Measurements from ENCODE around the gene RGS6.

The RGS6 gene

DNA sequence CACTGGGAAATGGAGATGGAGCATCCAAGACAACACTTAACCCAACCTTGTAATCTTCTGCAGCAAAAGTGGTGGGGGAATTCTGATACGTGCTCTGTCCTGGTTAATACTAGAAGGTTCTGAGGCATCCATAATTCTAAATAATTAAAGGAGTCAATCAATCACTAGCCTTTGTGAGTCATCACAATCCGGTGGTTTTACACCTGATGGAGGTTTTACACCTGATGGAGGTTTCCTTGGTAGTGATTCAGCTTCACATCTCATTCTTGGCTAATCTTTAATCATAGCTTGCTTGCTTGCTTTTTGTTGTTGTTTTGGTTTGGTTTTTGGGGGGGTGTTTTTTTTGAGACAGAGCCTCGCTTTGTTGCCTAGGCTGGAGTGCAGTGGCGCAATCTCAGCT is 618.3 kb downstream of the RGS6 start:
- DNase-seq (ENCODE audit: low read depth) = no peak

DNA sequence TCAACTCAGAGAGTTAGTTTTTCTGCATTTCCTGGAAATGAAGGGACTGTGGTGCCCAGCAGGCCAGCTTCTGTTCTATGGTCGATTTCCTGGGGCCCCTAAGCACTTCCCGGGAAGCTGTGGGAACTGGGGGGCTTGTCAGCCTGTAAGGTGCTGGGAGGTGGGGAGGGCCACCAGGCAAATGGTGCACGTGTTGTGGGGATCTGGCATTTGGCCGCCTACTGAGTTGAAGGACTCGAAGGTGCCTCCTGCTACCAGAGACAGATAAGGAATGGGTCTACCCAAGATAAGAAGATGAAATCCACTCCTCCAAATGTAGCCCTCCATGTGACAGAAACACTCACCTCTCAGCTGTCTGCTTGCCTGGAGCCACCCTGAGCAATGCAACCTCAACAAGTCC is 620.0 kb downstream of the RGS6 start:
- no peak for DNase-seq (ENCODE audit: low read depth)

DNA sequence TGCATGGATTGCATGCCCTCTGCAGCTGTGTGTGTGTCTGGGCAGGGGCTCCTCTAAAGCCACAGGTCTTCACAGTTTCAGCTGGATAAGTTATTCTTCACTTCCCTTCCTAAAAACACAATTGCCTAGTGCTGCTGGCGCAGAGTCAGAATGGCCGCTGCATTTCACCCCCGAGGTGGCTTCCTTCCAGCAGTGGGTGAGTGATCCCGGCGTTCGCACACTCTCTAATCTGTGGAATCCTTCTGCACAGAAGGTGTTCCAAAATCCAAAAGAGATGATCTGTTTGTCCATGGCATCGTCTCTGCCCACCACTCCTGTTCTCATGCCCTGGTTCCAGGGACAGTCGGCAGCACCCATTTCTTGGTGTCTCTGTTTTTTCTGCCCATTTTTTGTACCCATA is 620.9 kb downstream of the RGS6 start:
- DNase-seq (ENCODE audit: low read depth) = no peak

DNA sequence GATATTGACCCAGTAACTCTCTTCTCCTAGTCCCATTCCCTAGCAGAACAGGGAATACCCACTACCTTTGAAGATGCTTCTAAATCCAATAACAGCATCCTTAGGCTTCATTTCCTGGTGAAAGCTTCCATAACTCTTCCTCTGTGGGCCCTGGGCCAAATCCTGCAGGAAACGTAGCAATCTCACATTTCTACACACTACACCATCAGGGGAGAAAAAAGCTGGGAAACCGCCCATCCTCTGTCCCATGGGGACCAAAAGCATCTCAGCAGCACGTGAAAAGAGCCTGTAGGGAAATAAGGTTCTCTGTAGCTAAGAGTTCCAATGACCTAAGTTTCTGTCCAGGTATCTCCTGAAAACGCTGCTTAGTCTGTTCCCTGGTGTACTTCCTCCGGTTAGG is 621.4 kb downstream of the RGS6 start:
- DNase-seq (ENCODE audit: low read depth) = no peak

- DNase-seq (ENCODE audit: low read depth) = no peak
Measured at GRCh38 chr14:72554401-72554800, 622.2 kb downstream of the RGS6 start.

GRCh38 chr14:72554994-72555608 is 622.9 kb downstream of the RGS6 start:
- no peak for DNase-seq (ENCODE audit: low read depth)

DNA sequence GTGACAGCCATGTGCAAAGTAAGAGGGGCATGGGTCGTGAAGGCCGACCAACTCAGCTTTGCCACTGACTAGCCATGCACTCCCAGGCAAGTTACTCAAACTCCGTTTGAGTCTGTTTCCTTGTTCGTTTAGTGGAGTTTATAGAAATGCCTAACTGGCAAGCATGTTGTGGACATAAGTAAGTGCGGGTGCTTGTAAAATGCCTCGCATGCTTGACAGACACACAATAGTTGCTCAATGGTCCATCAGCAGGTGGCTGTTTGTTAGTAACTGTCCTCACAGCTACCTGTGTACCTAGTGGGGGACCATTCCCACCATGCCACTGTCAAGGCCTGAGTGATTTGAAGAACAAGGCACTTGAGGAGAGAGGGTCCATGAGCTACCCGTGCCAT is 623.4 kb downstream of the RGS6 start:
- no peak for DNase-seq (ENCODE audit: low read depth)

DNA sequence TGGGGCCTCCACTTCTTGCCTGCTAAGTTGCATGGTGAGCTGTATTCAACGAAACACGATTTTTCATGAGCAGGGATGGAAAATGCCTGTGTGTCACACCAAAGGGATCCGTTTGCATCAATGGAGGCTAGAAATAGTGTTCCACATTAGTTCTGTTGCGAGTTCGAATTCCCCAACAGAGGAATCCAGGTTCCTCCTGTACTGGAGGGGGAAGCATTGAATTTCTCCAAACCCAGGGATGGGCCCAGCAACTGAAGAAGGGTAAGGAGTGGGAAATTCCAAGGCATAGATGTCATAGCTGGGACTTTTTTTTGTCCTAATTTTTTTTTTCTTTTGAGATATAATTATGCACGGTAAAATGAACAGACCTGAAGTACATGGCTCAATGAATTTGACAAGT is 625.4 kb downstream of the RGS6 start:
- no peak for DNase-seq (ENCODE audit: low read depth)

DNA sequence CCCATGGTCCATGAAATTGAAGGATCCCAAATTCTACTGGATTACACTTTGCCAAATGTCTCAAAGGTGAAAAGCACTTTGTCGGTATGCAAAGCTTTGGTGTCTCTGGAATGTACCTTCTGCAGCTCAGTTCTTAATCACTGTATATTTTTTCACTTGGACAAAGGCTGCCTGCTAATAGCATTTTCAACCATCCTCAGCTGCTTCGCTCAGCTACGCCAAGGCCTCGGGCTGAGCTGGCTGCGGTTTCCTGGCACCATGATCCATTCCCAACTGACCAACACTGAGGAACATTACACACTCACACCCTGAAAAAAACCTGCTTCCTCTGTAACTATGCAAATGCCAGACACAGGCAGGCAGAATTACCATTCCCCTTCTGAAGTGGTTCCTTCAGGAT is 626.5 kb downstream of the RGS6 start:
- DNase-seq (ENCODE audit: low read depth) = no peak

DNA sequence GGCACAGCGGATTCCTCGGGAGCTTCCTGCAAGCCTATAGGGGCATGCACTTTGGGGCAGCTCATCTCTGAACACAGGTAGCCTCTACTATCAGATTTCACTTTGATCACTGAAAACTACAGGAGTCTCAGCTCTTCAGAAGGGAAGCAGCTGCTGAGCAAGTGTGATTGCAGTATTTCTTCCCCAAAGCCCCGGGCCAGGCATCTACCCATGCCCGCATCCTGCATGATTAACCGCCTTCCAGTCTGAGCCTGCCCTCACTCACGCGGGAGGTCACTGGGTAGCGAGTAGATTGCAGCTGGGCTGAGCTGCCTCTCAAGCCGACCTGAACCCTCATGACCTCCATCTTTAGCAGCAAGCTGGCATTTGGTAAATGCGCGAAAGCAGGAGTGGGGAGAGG is 627.0 kb downstream of the RGS6 start:
- no peak for DNase-seq (ENCODE audit: low read depth)

- no peak for DNase-seq (ENCODE audit: low read depth)
Measured at GRCh38 chr14:72559669-72560255, 627.5 kb downstream of the RGS6 start.

DNA sequence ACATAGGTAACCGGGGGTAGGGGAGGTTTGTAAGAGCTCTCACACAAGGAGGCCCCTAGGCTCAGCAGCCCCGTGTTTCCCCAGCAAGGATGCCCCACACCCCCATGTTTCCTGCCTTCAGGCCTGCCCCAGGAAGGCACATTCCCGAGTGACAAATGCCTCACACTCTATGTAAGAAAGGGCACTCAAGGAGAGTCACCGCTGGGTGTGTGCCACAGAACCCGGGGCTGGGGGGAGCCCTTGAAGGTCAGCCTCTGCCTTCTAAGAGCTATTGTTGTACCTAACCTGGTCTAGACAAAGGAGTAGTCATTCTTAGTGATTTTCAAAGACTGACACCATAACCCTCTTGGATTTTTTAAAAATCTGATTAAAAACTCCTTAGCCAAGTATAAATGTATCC is 628.1 kb downstream of the RGS6 start:
- DNase-seq (ENCODE audit: low read depth) = no peak

DNA sequence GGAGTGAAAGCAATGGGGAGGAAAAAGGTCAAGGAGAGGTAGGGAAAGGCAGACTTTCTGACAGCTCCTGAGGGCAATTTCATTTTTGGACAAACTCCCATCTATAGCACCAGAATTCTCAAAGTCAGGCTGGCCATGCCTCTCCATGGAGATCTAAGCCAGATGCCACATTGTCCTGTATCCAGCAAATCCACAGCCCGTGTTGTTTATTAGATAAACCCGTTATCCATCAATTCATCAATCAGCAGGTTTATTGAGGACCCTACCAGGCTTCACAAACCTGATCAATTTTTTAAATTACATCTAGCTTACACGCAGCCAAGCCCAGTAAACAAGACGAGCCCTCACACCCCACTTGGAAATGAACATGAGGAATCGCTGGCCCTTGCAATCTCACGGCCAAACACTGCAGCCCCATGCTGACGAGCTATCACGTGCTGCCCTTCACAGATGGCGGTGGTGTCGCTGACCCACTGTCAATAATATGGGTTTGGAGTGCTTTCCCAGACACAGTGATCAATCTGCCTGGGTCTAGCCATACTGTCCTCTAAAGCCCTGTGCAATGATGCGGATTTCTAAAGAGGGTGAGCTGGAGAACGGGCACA is 628.8 kb downstream of the RGS6 start:
- no peak for DNase-seq (ENCODE audit: low read depth)

GRCh38 chr14:72562300-72562699 is 630.1 kb downstream of the RGS6 start:
- no peak for DNase-seq (ENCODE audit: low read depth)

DNA sequence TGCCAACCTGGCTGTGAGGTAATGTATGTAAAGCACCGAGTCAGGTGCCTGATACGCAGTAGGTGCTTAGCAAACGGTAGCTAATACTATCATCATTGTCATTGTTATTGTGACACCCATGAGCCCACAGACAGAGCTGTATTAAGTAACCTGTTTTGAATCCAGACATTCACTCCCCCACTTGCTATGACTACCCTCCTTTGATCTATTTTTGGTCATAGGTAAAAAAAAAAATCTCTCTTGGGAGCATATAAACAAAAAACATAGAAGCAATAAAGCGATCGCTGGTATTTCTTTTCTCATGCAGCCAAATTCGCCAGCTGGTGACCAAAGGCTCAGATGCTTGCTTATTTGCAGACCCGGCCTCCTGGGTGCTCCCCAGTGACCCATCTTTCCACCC is 631.4 kb downstream of the RGS6 start:
- DNase-seq (ENCODE audit: low read depth) = no peak

GRCh38 chr14:72565149-72565559 is 632.9 kb downstream of the RGS6 start:
- DNase-seq (ENCODE audit: low read depth) = no peak

DNA sequence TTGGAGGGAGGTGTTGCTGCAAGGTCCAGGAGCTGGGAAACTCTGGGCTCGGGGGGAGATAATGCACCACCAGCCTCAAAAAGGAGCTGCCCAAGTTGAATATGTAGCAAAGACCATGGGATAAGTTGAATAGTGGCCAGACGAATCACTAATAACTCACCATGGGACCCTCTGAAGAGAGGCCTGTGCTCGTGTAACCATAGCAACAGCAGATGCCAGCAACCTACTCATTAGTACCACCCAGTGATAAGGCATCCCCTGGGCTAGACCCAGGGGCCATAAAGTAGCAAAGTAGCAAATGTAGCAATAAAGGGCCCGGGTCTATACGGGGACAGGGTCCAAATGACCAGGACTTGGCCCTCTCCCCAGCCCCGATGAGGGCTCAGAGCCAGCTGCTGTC is 633.7 kb downstream of the RGS6 start:
- DNase-seq (ENCODE audit: low read depth) = no peak

GRCh38 chr14:72567226-72567625 is 635.0 kb downstream of the RGS6 start:
- DNase-seq (ENCODE audit: low read depth) = no peak

- DNase-seq (ENCODE audit: low read depth) = no peak
Measured at GRCh38 chr14:72568296-72568992, 636.2 kb downstream of the RGS6 start.

GRCh38 chr14:72573725-72574417 is 641.6 kb downstream of the RGS6 start:
- DNase-seq (ENCODE audit: low read depth) = no peak

GRCh38 chr14:72574715-72575114 is 642.5 kb downstream of the RGS6 start:
- DNase-seq (ENCODE audit: low read depth) = no peak

DNA sequence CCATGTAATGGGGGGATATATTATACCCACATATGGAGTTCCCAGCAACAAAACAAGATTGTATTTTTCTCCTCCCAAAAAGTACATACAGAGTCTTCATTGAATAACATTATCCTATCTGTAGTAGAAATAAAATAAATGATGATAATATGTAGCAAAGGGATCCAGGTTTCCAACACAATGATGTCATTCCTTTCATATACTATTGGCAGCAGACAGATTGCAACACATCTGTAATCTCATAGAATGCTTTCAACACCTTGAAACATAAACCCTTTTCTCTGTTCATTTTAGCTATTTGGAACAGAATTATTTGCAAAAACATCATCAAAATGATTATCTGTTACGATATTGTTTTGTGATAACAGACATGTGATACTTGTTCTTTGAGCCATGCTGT is 644.0 kb downstream of the RGS6 start:
- DNase-seq (ENCODE audit: low read depth) = no peak

DNA sequence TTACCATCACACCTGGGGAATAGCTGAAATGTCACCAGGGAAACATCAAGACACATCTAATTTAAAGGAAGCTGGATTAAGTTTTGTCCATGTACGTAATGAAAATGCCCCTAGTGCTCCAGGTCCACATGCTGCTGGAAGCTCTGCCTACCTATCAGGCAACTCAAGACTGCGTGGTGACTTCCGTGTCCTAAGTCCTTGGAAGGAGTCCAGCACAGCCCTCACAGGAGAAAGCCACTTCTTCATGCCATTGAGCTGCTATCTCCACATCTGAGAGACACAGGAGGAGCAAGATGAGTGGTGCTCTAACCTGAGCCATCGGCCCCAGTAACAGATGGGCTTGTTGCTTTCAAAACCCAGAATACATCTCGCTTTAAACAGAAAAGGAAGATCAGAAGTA is 645.3 kb downstream of the RGS6 start:
- no peak for DNase-seq (ENCODE audit: low read depth)
